GM12878 (cell line): Measurements from ENCODE around the gene PRIM1. TPM values are rescaled to one million over a fixed set of nuclear protein-coding genes. Genes with fewer than 3 reads are reported as not detected.

Experiments used
- CUX1 ChIP-seq: IDR thresholded peaks from 2 replicates; pipeline ENCODE4 v1.6.1; 2012; ENCODE audit warnings: improper control_type of control experiment, low read depth, low read length; ENCODE audit not compliant: insufficient replicate concordance
- EGR1 ChIP-seq, 2 experiments: IDR thresholded peaks; 1 replicate in 1 of 2; 2 replicates in 1 of 2; pipeline ENCODE4 v1.6.1; 2011 to 2012; ENCODE audit warnings: low read depth in 2 of 2, low read length in 2 of 2, borderline replicate concordance in 1 of 2, mild to moderate bottlenecking in 1 of 2, moderate library complexity in 1 of 2
- FOS ChIP-seq: IDR thresholded peaks from 3 replicates; pipeline ENCODE4 v1.6.1; 2011; ENCODE audit warnings: borderline replicate concordance; ENCODE audit not compliant: insufficient read length; ENCODE audit errors: extremely low read depth
- FOXK2 ChIP-seq: fragments of 450-650 bp; IDR thresholded peaks from 2 replicates; pipeline ENCODE4 v1.6.1; 2017; ENCODE audit warnings: mild to moderate bottlenecking, moderate library complexity
- HCFC1 ChIP-seq: fragments of 150-350 bp; IDR thresholded peaks from 2 replicates; pipeline ENCODE4 v1.6.1; 2014; ENCODE audit warnings: low read length
- IRF5 ChIP-seq: fragments of 450-650 bp; IDR thresholded peaks from 2 replicates; pipeline ENCODE4 v1.6.1; 2017; ENCODE audit warnings: borderline replicate concordance
- POLR2AphosphoS5 ChIP-seq: IDR thresholded peaks from 2 replicates; pipeline ENCODE4 v1.6.1; 2011; ENCODE audit warnings: mild to moderate bottlenecking, low read length, inconsistent platforms
- RB1 ChIP-seq: fragments of 450-650 bp; formaldehyde crosslinking; IDR thresholded peaks from 2 replicates; pipeline ENCODE4 v1.6.1; 2017; ENCODE audit warnings: mild to moderate bottlenecking, borderline replicate concordance
- RELB ChIP-seq: fragments of 450-650 bp; IDR thresholded peaks from 2 replicates; pipeline ENCODE4 v1.6.1; 2017; ENCODE audit warnings: low read depth, mild to moderate bottlenecking, moderate library complexity
- SIN3A ChIP-seq: IDR thresholded peaks from 2 replicates; pipeline ENCODE4 v1.6.1; 2012; ENCODE audit warnings: low read depth, low read length, improper control_type of control experiment
- STAT3 ChIP-seq: IDR thresholded peaks from 2 replicates; pipeline ENCODE4 v1.6.1; 2011; ENCODE audit warnings: low read depth, low read length, improper control_type of control experiment
- SUZ12 ChIP-seq: fragments of 200-600 bp; sonication (generic); IDR thresholded peaks from one replicate; pipeline ENCODE4 v1.6.1; 2018; ENCODE audit warnings: antibody characterized with exemption, mild to moderate bottlenecking; ENCODE audit not compliant: unreplicated experiment
- USF1 ChIP-seq: IDR thresholded peaks from 2 replicates; pipeline ENCODE4 v1.6.1; 2011; ENCODE audit warnings: borderline replicate concordance, low read depth, mild to moderate bottlenecking, moderate library complexity, mixed read lengths, low read length; ENCODE audit not compliant: insufficient read depth; ENCODE audit errors: extremely low read length
- USF2 ChIP-seq: IDR thresholded peaks from 2 replicates; pipeline ENCODE4 v1.6.1; 2011; ENCODE audit warnings: low read depth, low read length, improper control_type of control experiment, borderline replicate concordance
- WRNIP1 ChIP-seq: IDR thresholded peaks from 2 replicates; pipeline ENCODE4 v1.6.1; 2011; ENCODE audit warnings: low read depth, low read length, improper control_type of control experiment, borderline replicate concordance
- ZNF207 ChIP-seq: fragments of 450-650 bp; IDR thresholded peaks from 2 replicates; pipeline ENCODE4 v1.6.1; 2014; ENCODE audit warnings: antibody characterized with exemption, mild to moderate bottlenecking, borderline replicate concordance
- ZNF24 ChIP-seq: fragments of 450-650 bp; IDR thresholded peaks from 2 replicates; pipeline ENCODE4 v1.6.1; 2017; ENCODE audit warnings: antibody characterized with exemption, mild to moderate bottlenecking
- ZNF622 ChIP-seq: fragments of 450-650 bp; IDR thresholded peaks from 2 replicates; pipeline ENCODE4 v1.6.1; 2017; ENCODE audit warnings: mild to moderate bottlenecking, inconsistent platforms
- polyA plus RNA-seq, 11 experiments: library from polyadenylated mRNA; depleted of rRNA in 4 of 11; unstranded in 6 of 11; stranded (reverse) in 5 of 11; fragments of >200 nt; fragmentation: Nextera tagmentation in 4 of 11; fragmentation: Illumina TruSeq in 1 of 11; extraction: Ambion mirVana in 4 of 11; extraction: Trizol in 1 of 11; gene quantifications; 1 replicate in 1 of 11; 2 replicates in 10 of 11; pipeline versions ENCODE4 v1.2.1 to v1.2.3, GENCODE V29; 2011 to 2016; ENCODE audit warnings: inconsistent platforms in 2 of 11, missing spikeins in 2 of 11, low read depth in 1 of 11
- total RNA-seq, 4 experiments: library from RNA; depleted of rRNA in 3 of 4; stranded (reverse); fragments of >200 nt in 3 of 4; fragmentation: Illumina TruSeq in 1 of 4; extraction: Trizol in 1 of 4; gene quantifications; 2 replicates each; pipeline versions ENCODE4 v1.2.1 to v1.2.3, GENCODE V29; 2013 to 2021

PRIM1 gene
- total and polyA plus RNA-seq, 10 of the 15 experiments (the other 5 are each of a cell fraction or from before 2014, with no cell fraction given): 27.1 to 70.6 (median 55.7) TPM

GRCh38 chr12:56688129-56688845 is 63.8 kb downstream of the PRIM1 start, which contains the start of gene PTGES3 (continued):
- TF ChIP-seq CUX1 (no peak), ZNF622 (no peak), USF2 (no peak; the same call in 1 of the 2 replicates), SUZ12 (no peak), USF1 (no peak), HCFC1 (no peak), RELB (peak; percentile 51), EGR1 (IDR thresholded peaks at IDR 0.05; ENCODE audit: borderline replicate concordance in 1 of 2, low read depth in 2 of 2, low read length in 2 of 2) (peak in 1 of 2 experiments; percentile 74; a peak in 1 of 3 replicates), IRF5 (peak; percentile 66), RB1 (peak; percentile 82), ZNF24 (no peak), WRNIP1 (no peak), ZNF207 (peak; percentile 50; the same call in 1 of the 2 replicates), STAT3 (no peak), FOS (no peak), SIN3A (peak; percentile 75), FOXK2 (no peak), POLR2AphosphoS5 (peak; percentile 97)
